ENCODE results near the gene ALOX12B. TPM values are rescaled to one million over a fixed set of nuclear protein-coding genes. Genes with fewer than 3 reads are reported as not detected.

Gene ALOX12B
- total and polyA plus RNA-seq, 11 donors: not detected

DNA sequence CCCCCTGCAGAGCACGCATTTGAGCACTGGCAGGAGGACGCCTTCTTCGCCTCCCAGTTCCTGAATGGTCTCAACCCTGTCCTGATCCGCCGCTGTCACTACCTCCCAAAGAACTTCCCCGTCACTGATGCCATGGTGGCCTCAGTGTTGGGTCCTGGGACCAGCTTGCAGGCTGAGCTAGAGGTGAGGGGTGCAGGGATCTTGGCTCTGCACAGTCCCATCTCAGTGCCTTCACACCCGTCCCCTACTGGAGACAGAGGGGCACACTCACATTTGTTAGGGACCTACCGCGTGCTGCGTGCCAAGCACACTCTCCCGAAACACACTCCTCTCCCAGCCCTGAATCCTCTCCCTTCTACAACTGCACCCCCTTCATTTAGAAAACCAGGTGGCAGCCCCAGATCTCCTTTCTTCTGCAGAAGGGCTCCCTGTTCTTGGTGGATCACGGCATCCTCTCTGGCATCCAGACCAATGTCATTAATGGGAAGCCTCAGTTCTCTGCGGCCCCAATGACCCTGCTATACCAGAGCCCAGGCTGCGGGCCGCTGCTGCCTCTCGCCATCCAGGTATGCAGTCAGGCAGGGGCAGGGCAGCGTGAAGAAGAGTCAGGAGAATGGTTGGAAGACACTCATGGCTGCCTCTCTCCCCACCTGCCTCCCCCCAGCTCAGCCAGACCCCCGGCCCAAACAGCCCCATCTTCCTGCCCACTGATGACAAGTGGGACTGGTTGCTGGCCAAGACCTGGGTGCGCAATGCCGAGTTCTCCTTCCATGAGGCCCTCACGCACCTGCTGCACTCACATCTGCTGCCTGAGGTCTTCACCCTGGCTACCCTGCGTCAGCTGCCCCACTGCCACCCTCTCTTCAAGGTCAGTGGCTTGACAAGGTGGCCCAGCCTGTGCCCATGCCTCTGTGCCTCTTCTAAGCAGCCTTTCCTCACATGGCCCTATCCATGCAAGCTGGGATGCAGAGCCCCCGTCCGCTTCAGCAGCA is 42.4 kb downstream of the ALOX12B start:
- Histone ChIP-seq H3K36me3 (no peaks in the 10 kb centered on the region), H3K27me3 (peaks cover 0 to 12% (median 0%) of the 10 kb centered on the region in 9 donors), H3K9me3 (no peaks in the 10 kb centered on the region), H3K4me3 (no peak overlapping the region), H3K4me1 (peaks cover 0 to 23% (median 0%) of the 10 kb centered on the region in 12 donors), H3K27ac (no peak overlapping the region)
- TF ChIP-seq, protein P1, sequence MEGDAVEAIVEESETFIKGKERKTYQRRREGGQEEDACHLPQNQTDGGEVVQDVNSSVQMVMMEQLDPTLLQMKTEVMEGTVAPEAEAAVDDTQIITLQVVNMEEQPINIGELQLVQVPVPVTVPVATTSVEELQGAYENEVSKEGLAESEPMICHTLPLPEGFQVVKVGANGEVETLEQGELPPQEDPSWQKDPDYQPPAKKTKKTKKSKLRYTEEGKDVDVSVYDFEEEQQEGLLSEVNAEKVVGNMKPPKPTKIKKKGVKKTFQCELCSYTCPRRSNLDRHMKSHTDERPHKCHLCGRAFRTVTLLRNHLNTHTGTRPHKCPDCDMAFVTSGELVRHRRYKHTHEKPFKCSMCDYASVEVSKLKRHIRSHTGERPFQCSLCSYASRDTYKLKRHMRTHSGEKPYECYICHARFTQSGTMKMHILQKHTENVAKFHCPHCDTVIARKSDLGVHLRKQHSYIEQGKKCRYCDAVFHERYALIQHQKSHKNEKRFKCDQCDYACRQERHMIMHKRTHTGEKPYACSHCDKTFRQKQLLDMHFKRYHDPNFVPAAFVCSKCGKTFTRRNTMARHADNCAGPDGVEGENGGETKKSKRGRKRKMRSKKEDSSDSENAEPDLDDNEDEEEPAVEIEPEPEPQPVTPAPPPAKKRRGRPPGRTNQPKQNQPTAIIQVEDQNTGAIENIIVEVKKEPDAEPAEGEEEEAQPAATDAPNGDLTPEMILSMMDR (IDR thresholded peaks at IDR 0.05): no peak
- TF ChIP-seq POLR2A (IDR thresholded peaks at IDR 0.05): no peak
- DNase-seq: no peak
- no peak for ATAC-seq
- intact Hi-C loops (cut with DNase I): loop anchor here in 8 of 10 donors (5.0 to 10.0 kb wide), 7 partner anchors 50 to 303 kb away; no protein-coding TSS in a partner anchor
- WGBS, 4 donors: 84 to 91% (median 85%) methylated on average over 17 to 24 of the region's 24 CpGs

- no peak for TF ChIP-seq POLR2A (IDR thresholded peaks at IDR 0.05)
- TF ChIP-seq, protein P1 (IDR thresholded peaks at IDR 0.05): no peak
Observed at GRCh38 chr17:8041979-8042378, 45.5 kb downstream of the ALOX12B start.

DNA sequence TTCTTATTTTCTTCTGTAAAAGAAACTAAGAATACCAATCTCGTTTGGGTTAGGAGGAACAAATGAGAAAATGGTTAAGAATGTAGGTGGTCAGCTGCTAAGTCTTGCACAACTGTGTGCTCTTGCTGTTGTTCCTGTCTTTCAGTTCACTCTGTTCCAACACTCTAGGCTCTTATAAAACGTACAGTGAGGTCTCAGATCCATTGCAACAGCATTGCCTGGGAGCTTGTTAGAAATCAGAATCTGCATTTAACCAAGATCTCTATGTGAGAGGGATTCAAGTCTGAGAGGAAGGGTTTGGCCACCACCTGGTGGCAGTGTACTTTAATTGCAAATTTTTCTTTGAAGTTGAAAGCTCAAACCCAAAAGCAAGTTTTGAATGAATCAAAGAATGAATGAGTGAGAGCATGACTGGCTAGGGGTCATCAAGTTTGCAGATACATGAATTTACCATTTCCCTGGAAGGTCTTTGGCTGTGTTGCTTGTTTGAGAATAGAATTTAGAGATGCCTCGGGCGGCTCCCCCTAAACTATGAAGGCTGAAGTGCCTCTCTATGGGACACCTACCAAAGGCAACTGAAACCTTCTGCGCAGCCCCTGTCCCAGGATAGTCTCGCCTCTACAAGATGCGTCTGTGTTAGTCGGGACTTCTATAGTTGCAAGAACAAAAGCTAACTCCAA is 46.1 kb downstream of the ALOX12B start:
- no peak overlapping the region for H3K4me3 ChIP-seq
- WGBS, 4 donors: 59 to 67% (median 60%) methylated on average over 8 of the region's 8 CpGs
- DNase-seq (no peak), ATAC-seq (peak; percentile 59 to 83 (median 63))
- no peaks in the 10 kb centered on the region for H3K36me3 ChIP-seq
- H3K9me3 ChIP-seq: no peaks in the 10 kb centered on the region
- peak overlapping the region in 2 of 12 donors; percentile 15 to 45 for H3K27ac ChIP-seq
- peaks cover 0 to 26% (median 0%) of the 10 kb centered on the region in 12 donors for H3K4me1 ChIP-seq
- intact Hi-C loops (cut with DNase I): loop anchor here in 9 of 10 donors (2.0 to 10.0 kb wide), 8 partner anchors 47 to 299 kb away; no protein-coding TSS in a partner anchor
- TF ChIP-seq, protein P1 (IDR thresholded peaks at IDR 0.05): peak; percentile 44 to 72 (median 56)
- no peak for TF ChIP-seq POLR2A (IDR thresholded peaks at IDR 0.05)
- peaks cover 0 to 27% (median 10%) of the 10 kb centered on the region in 9 donors for H3K27me3 ChIP-seq

More at GRCh38 chr17:8041979-8042378, 45.5 kb downstream of the ALOX12B start:
- H3K9me3 ChIP-seq: no peaks in the 10 kb centered on the region
- intact Hi-C loops (cut with DNase I): loop anchor here in 9 of 10 donors (2.0 to 10.0 kb wide), 8 partner anchors 47 to 300 kb away; no protein-coding TSS in a partner anchor
- peaks cover 0 to 26% (median 10%) of the 10 kb centered on the region in 9 donors for H3K27me3 ChIP-seq
- DNase-seq (no peak), ATAC-seq (no peak)
- H3K4me3 ChIP-seq: no peak overlapping the region
- H3K36me3 ChIP-seq: no peaks in the 10 kb centered on the region
- H3K4me1 ChIP-seq: peaks cover 0 to 26% (median 0%) of the 10 kb centered on the region in 12 donors
- no peak overlapping the region for H3K27ac ChIP-seq

Measured in heart left ventricle (tissue), 16 donors.